Keratinocyte (primary cell): Measurements from ENCODE around the gene SNRNP27.

Experiments used
- EZH2 ChIP-seq: IDR thresholded peaks from one replicate; pipeline ENCODE4 v1.6.1; 2012; ENCODE audit warnings: inconsistent platforms, mild to moderate bottlenecking, low read length, moderate library complexity
- TF ChIP-seq, protein P1 (sequence below), 3 experiments: IDR thresholded peaks in 1 of 3; conservative IDR thresholded peaks in 1 of 3; optimal IDR thresholded peaks in 1 of 3; 2 replicates in 2 of 3; 3 replicates in 1 of 3; pipeline versions ENCODE3 to v1.5.1; 2011; ENCODE audit warnings: low read length in 3 of 3, mild to moderate bottlenecking in 3 of 3, moderate library complexity in 2 of 3, control low read depth in 1 of 3, inconsistent platforms in 1 of 3; ENCODE audit not compliant: insufficient read depth in 2 of 3; ENCODE audit errors: extremely low read depth in 1 of 3

DNA sequence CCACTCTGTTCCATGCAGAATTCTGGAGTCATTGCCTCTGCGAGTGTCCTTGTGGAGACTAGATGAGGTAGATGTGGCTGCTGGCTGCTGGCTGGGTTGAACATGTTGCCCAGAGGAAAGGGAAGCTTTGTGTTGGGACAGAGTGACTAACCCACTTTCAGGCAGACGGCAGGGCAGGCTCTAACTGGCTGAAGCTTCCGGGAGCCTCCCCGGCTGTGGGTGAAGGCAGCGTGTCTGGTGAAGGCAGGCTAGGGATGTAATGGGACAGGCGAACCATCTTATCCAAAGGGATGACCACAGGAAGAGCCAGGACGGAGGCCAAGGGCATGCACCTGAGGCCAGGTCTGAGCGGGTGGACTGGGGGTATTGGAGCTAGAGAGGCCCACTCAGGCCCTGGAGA lies 51.7 kb downstream of the SNRNP27 start:
- TF ChIP-seq, protein P1, sequence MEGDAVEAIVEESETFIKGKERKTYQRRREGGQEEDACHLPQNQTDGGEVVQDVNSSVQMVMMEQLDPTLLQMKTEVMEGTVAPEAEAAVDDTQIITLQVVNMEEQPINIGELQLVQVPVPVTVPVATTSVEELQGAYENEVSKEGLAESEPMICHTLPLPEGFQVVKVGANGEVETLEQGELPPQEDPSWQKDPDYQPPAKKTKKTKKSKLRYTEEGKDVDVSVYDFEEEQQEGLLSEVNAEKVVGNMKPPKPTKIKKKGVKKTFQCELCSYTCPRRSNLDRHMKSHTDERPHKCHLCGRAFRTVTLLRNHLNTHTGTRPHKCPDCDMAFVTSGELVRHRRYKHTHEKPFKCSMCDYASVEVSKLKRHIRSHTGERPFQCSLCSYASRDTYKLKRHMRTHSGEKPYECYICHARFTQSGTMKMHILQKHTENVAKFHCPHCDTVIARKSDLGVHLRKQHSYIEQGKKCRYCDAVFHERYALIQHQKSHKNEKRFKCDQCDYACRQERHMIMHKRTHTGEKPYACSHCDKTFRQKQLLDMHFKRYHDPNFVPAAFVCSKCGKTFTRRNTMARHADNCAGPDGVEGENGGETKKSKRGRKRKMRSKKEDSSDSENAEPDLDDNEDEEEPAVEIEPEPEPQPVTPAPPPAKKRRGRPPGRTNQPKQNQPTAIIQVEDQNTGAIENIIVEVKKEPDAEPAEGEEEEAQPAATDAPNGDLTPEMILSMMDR (optimal IDR thresholded peaks at IDR 0.05 in 1 of 3, IDR thresholded peaks at IDR 0.05 in 1 of 3, conservative IDR thresholded peaks at IDR 0.05 in 1 of 3; ENCODE audit: extremely low read depth in 1 of 3, insufficient read depth in 2 of 3, low read length in 3 of 3) = no peak
- TF ChIP-seq EZH2 = no peak
